Measurements from ENCODE around the gene NDFIP1.

The NDFIP1 gene

GRCh38 chr5:142095651-142096330 lies 12.8 kb upstream of the NDFIP1 start:
- TF ChIP-seq, protein P1, sequence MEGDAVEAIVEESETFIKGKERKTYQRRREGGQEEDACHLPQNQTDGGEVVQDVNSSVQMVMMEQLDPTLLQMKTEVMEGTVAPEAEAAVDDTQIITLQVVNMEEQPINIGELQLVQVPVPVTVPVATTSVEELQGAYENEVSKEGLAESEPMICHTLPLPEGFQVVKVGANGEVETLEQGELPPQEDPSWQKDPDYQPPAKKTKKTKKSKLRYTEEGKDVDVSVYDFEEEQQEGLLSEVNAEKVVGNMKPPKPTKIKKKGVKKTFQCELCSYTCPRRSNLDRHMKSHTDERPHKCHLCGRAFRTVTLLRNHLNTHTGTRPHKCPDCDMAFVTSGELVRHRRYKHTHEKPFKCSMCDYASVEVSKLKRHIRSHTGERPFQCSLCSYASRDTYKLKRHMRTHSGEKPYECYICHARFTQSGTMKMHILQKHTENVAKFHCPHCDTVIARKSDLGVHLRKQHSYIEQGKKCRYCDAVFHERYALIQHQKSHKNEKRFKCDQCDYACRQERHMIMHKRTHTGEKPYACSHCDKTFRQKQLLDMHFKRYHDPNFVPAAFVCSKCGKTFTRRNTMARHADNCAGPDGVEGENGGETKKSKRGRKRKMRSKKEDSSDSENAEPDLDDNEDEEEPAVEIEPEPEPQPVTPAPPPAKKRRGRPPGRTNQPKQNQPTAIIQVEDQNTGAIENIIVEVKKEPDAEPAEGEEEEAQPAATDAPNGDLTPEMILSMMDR (IDR thresholded peaks at IDR 0.05), result no peak

DNA sequence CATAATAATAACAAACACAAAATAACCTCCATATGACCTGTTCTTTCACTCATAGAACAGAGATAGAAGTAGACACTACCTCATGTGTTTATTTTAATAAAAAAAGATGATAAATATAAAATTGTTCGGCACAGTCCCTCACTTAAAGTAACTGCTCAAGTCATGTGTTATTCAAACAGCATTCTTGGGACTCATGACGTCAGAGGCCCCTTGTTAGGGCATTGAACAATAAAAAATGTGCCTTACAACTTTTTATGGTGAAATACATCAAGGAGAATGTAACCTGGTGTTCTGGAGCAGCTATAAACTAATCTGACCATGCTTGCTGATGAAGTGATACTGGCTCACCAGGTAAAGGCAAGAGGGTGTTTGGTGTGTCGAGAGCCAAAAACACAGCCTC lies 12.2 kb upstream of the NDFIP1 start:
- TF ChIP-seq, protein P1 (IDR thresholded peaks at IDR 0.05), result no peak

DNA sequence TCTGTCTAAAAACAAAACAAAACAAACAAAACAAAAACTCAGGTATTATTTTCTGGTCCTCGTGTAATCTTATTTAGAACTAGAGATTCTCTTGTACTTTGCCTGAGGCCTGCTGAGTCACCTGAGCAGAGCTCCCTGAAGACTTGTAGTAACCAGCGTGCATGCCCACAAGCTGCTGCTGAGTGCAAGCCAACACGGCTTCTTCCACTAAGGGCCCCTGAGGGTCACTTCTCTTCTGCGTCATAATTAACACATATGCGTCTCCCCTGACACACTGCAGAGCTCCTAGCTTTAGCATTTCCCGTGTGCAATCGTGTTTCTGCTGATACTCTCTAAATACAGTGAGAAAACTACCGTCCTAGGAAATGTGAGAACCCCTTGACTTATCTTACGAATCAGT lies 10.9 kb upstream of the NDFIP1 start:
- TF ChIP-seq, protein P1 (IDR thresholded peaks at IDR 0.05), result no peak

DNA sequence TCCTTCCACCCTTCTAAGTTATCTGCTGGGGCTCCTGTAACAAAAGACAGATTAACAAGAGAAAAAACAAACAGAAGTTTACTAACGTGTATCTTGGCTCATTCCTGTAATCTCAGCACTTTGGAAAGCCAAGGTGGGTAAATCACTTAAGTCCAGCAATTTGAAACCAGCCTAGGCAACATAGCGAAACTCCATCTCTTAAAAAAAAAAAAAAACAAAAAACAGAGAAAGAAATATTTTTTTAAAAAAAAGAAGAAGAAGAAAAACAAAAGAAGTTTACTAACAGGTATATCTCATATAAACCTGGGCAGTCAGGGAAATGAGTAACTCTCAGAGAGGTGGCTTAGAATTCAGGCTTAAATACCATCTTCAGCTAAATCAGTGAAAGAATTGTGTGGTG lies 10.3 kb upstream of the NDFIP1 start:
- TF ChIP-seq, protein P1 (IDR thresholded peaks at IDR 0.05), result no peak

DNA sequence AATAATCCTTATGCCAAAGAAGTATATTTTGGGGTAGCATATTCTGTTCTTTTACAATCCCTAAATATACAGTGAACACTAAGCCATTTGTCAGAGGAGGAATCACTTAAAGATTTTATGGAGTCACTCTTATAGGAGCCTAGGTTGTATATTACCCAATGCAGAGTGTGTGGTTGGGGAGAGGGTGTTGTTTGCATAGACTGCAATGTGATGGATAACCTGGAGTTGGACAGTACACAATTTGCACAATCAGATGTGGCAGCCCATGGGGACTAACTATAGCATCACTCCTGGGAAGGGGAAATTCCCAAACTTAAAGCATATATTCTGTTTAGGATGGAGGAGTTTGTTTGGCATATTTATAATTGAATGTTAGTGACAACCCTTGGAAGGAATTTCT lies 9.6 kb upstream of the NDFIP1 start:
- TF ChIP-seq, protein P1 (IDR thresholded peaks at IDR 0.05), result no peak

DNA sequence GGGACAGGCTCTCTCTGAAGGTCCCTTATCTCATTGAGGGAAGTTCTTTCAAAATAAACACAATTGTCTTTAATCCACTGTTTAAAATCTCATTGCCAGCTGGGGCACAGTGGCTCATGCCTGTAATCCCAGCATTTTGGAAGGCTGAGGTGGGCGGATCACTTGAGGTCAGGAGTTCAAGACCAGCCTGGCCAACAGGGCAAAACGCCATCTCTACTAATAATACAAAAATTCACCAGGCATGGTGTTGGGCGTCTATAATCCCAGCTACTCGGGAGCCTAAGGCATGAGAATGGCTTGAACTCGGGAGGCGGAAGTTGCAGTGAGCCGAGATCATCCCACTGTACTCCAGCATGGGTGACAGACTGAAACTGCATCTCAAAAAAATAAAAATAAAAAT lies 8.3 kb upstream of the NDFIP1 start:
- TF ChIP-seq, protein P1 (IDR thresholded peaks at IDR 0.05), result no peak

GRCh38 chr5:142102980-142103740 lies 5.4 kb upstream of the NDFIP1 start:
- TF ChIP-seq, protein P1 (IDR thresholded peaks at IDR 0.05), result no peak
